GM12878 (cell line): Measurements from ENCODE around the gene TXNDC15. TPM values are rescaled to one million over a fixed set of nuclear protein-coding genes. Genes with fewer than 3 reads are reported as not detected.

Source experiments
- ATAC-seq: fragments of 200-7000 bp; cut with Tn5 transposase; 3 replicates; pipeline ENCODE4 v1.9.1; 2020; ENCODE audit warnings: mild to moderate bottlenecking, moderate library complexity
- BruUV-seq: library from RNA; stranded (reverse); fragments of 400-500 nt; replicated peaks from 2 replicates; lab custom pipeline; 2021; lab: Mats Ljungman, UMichigan
- CTCF ChIA-PET: fragments of 300-600 bp; sonication (Branson Sonifier 250); formaldehyde crosslinking; extraction: SDS; loops from one replicate; lab custom pipeline; 2021; ENCODE audit warnings: inconsistent platforms; lab: Yijun Ruan, JAX
- POLR2A ChIA-PET: fragments of 350-600 bp; formaldehyde crosslinking; extraction: SDS; loops from one replicate; lab custom pipeline; 2021; ENCODE audit warnings: inconsistent platforms; lab: Charles Lee
- RAD21 ChIA-PET: fragments of 300-600 bp; sonication (Branson Sonifier 250); formaldehyde crosslinking; loops from one replicate; lab custom pipeline; 2023; ENCODE audit warnings: antibody characterized with exemption; ENCODE audit not compliant: unreplicated experiment; lab: Charles Lee
- SMC1A ChIA-PET: fragments of 300-600 bp; sonication (Branson Sonifier 250); formaldehyde crosslinking; loops from one replicate; lab custom pipeline; 2023; ENCODE audit not compliant: unreplicated experiment, uncharacterized antibody; lab: Charles Lee
- DNase-seq: peaks from one replicate; pipeline ENCODE4 v3.0.0-alpha.2; 2011; ENCODE audit warnings: low read depth, low spot score
- FAIRE-seq: peaks from 3 replicates; lab custom pipeline; 2011; peaks lifted over from hg19 to GRCh38; lab: Jason Lieb, UNC
- H2AFZ ChIP-seq: 2 replicates; pipeline ENCODE4 v1.6.0; 2011; ENCODE audit warnings: low read depth, low read length, control low read depth; ENCODE audit not compliant: control insufficient read depth
- H3K27ac ChIP-seq: 2 replicates; pipeline ENCODE4 v1.5.1; 2011; ENCODE audit warnings: control low read depth; ENCODE audit not compliant: control insufficient read depth, insufficient read depth
- H3K27me3 ChIP-seq, 2 experiments: replicated peaks in 1 of 2; 2 replicates each; pipeline versions ENCODE4 v1.6.0 to v1.6.1; 2011; ENCODE audit warnings: low read length in 1 of 2; ENCODE audit not compliant: control insufficient read depth in 2 of 2, insufficient read depth in 2 of 2
- H3K36me3 ChIP-seq, 2 experiments: 2 replicates each; pipeline ENCODE4 v1.5.1; 2011; ENCODE audit warnings: low read length in 1 of 2; ENCODE audit not compliant: control insufficient read depth in 2 of 2, insufficient read depth in 2 of 2
- H3K4me1 ChIP-seq: 2 replicates; pipeline ENCODE4 v1.6.1; 2011; ENCODE audit warnings: mild to moderate bottlenecking, low read length, moderate library complexity, mixed read lengths; ENCODE audit not compliant: control insufficient read depth, insufficient read depth
- H3K4me2 ChIP-seq: 2 replicates; pipeline ENCODE4 v1.6.0; 2011; ENCODE audit warnings: control low read depth; ENCODE audit not compliant: control insufficient read depth, insufficient read depth
- H3K4me3 ChIP-seq: fragments of 200-600 bp; sonication (generic); 2 replicates; pipeline ENCODE4 v1.5.1; 2016
- H3K79me2 ChIP-seq: 2 replicates; pipeline ENCODE4 v1.6.0; 2011; ENCODE audit warnings: low read length; ENCODE audit not compliant: control insufficient read depth, insufficient read depth
- H3K9ac ChIP-seq: 2 replicates; pipeline ENCODE4 v1.8.0; 2011; ENCODE audit warnings: low read length, control low read depth, mixed read lengths; ENCODE audit not compliant: control insufficient read depth, insufficient read depth
- H3K9me3 ChIP-seq: replicated peaks from 3 replicates; pipeline ENCODE4 v1.5.1; 2011; ENCODE audit warnings: mild to moderate bottlenecking, low read length; ENCODE audit not compliant: control insufficient read depth, insufficient read depth
- H4K20me1 ChIP-seq: 2 replicates; pipeline ENCODE4 v1.6.0; 2011; ENCODE audit not compliant: control insufficient read depth, insufficient read depth
- BHLHE40 ChIP-seq, 2 experiments: fragments of 450-650 bp in 1 of 2; IDR thresholded peaks; 2 replicates each; pipeline ENCODE4 v1.6.1; 2011 to 2017; ENCODE audit warnings: low read depth in 2 of 2, borderline replicate concordance in 1 of 2, improper control_type of control experiment in 1 of 2, low read length in 1 of 2, mild to moderate bottlenecking in 1 of 2
- EZH2 ChIP-seq: IDR thresholded peaks from 2 replicates; pipeline ENCODE4 v1.6.1; 2012; ENCODE audit warnings: low read depth, mild to moderate bottlenecking, control low read depth, inconsistent platforms, low read length, borderline replicate concordance; ENCODE audit not compliant: control insufficient read depth
- FOXK2 ChIP-seq: fragments of 450-650 bp; IDR thresholded peaks from 2 replicates; pipeline ENCODE4 v1.6.1; 2017; ENCODE audit warnings: mild to moderate bottlenecking, moderate library complexity
- SMAD5 ChIP-seq: IDR thresholded peaks from 2 replicates; pipeline ENCODE4 v1.6.1; 2016; ENCODE audit warnings: antibody characterized with exemption, low read depth
- ZNF217 ChIP-seq: fragments of 450-650 bp; IDR thresholded peaks from 2 replicates; pipeline ENCODE4 v1.6.1; 2017; ENCODE audit warnings: antibody characterized with exemption, mild to moderate bottlenecking
- WGBS: methylation state at CpG from one replicate; pipeline ENCODE4 v1.1.6; 2016; ENCODE audit warnings: low lambda C conversion rate; ENCODE audit not compliant: insufficient replicate concordance, insufficient coverage; ENCODE audit errors: missing lambda C conversion rate; 5-methylcytosine and 5-hydroxymethylcytosine counted together
- in situ Hi-C: fragments of 300-500 bp; cut with MboI; formaldehyde crosslinking; loops from 9 replicates; pipeline ENCODE4 v1.14.3; 2018; ENCODE audit warnings: mixed read lengths
- intact Hi-C: fragments of 100-400 bp; cut with micrococcal nuclease; formaldehyde crosslinking; loops from one replicate; pipeline ENCODE4 v1.14.2; 2022; ENCODE audit not compliant: unreplicated experiment
- polyA plus RNA-seq, 11 experiments: library from polyadenylated mRNA; depleted of rRNA in 4 of 11; unstranded in 6 of 11; stranded (reverse) in 5 of 11; fragments of >200 nt; fragmentation: Nextera tagmentation in 4 of 11; fragmentation: Illumina TruSeq in 1 of 11; extraction: Ambion mirVana in 4 of 11; extraction: Trizol in 1 of 11; gene quantifications; 1 replicate in 1 of 11; 2 replicates in 10 of 11; pipeline versions ENCODE4 v1.2.1 to v1.2.3, GENCODE V29; 2011 to 2016; ENCODE audit warnings: inconsistent platforms in 2 of 11, missing spikeins in 2 of 11, low read depth in 1 of 11
- total RNA-seq, 4 experiments: library from RNA; depleted of rRNA in 3 of 4; stranded (reverse); fragments of >200 nt in 3 of 4; fragmentation: Illumina TruSeq in 1 of 4; extraction: Trizol in 1 of 4; gene quantifications; 2 replicates each; pipeline versions ENCODE4 v1.2.1 to v1.2.3, GENCODE V29; 2013 to 2021
- TF ChIP-seq, protein P1 (sequence below): IDR thresholded peaks from 2 replicates; pipeline ENCODE4 v1.6.1; 2011; ENCODE audit warnings: low read depth, mild to moderate bottlenecking, low read length, moderate library complexity, borderline replicate concordance; ENCODE audit errors: extremely low read depth
- TF ChIP-seq, protein P2 (sequence below): fragments of 450-650 bp; IDR thresholded peaks from 2 replicates; pipeline ENCODE4 v1.6.1; 2017; ENCODE audit warnings: mild to moderate bottlenecking
- TF ChIP-seq, protein P3 (sequence below): fragments of 450-650 bp; IDR thresholded peaks from 2 replicates; pipeline ENCODE4 v1.6.1; 2016; ENCODE audit warnings: mild to moderate bottlenecking
- TF ChIP-seq, protein P4 (sequence below): IDR thresholded peaks from 2 replicates; pipeline ENCODE4 v1.6.1; 2011; ENCODE audit warnings: borderline replicate concordance, low read depth, mild to moderate bottlenecking, moderate library complexity, low read length; ENCODE audit not compliant: insufficient read depth, poor library complexity, severe bottlenecking
- TF ChIP-seq, protein P5 (sequence below): fragments of 450-650 bp; IDR thresholded peaks from 2 replicates; pipeline ENCODE4 v1.6.1; 2017; ENCODE audit warnings: mild to moderate bottlenecking, moderate library complexity

Gene TXNDC15
- total and polyA plus RNA-seq, 10 of the 15 experiments (the other 5 are each of a cell fraction or from before 2014, with no cell fraction given): 8.1 to 60.6 (median 38.1) TPM

DNA sequence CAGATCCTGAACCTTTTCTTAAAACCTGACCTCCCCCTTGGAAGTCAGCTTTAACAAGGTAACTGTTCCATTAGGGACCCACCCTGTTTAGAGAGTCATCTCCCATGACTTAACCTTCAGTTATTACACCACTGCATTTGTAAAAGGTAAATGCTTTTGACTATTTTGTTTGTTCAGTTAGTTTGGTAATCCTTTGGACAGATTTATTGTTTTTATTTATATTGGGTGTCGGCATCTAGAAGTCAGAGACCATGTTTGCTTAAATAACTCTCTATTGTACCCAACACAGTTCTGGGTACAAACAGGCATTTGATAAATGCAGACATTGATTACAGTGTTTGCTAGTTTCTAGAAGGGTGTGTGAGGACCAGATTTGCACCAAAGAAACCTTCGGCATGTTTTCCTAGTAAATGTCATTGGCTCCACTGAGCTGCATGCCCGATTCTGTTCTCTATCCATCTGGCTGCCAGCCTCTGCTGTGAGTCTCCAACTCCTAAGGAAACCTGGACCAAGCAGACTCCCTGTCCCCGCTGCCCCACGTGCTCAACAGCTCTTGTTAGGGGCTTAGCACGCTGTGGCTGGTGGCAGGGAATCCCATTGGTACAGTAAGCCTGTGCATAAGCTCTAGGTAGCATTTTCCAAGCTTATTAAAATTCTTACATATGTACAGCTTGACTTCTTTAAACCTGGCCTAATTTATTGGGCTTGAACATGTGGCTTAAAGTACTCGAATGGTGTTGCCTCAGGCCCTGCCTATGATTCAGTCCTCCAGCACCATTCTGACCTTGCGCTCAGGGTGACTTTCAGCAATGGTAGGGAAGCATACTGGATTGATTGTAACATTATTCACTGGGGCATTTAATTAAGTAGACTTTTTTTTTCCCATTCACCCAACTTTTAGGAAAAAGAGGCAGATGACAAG is 37.4 kb downstream of the TXNDC15 start (continued):
- TF ChIP-seq, protein P1, sequence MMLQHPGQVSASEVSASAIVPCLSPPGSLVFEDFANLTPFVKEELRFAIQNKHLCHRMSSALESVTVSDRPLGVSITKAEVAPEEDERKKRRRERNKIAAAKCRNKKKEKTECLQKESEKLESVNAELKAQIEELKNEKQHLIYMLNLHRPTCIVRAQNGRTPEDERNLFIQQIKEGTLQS: no peak
- no peak for TF ChIP-seq BHLHE40 (IDR thresholded peaks at IDR 0.05; ENCODE audit: borderline replicate concordance in 1 of 2, low read depth in 2 of 2, low read length in 1 of 2)
- TF ChIP-seq, protein P2, sequence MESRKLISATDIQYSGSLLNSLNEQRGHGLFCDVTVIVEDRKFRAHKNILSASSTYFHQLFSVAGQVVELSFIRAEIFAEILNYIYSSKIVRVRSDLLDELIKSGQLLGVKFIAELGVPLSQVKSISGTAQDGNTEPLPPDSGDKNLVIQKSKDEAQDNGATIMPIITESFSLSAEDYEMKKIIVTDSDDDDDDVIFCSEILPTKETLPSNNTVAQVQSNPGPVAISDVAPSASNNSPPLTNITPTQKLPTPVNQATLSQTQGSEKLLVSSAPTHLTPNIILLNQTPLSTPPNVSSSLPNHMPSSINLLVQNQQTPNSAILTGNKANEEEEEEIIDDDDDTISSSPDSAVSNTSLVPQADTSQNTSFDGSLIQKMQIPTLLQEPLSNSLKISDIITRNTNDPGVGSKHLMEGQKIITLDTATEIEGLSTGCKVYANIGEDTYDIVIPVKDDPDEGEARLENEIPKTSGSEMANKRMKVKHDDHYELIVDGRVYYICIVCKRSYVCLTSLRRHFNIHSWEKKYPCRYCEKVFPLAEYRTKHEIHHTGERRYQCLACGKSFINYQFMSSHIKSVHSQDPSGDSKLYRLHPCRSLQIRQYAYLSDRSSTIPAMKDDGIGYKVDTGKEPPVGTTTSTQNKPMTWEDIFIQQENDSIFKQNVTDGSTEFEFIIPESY: no peak
- TF ChIP-seq FOXK2: no peak
- TF ChIP-seq, protein P3, sequence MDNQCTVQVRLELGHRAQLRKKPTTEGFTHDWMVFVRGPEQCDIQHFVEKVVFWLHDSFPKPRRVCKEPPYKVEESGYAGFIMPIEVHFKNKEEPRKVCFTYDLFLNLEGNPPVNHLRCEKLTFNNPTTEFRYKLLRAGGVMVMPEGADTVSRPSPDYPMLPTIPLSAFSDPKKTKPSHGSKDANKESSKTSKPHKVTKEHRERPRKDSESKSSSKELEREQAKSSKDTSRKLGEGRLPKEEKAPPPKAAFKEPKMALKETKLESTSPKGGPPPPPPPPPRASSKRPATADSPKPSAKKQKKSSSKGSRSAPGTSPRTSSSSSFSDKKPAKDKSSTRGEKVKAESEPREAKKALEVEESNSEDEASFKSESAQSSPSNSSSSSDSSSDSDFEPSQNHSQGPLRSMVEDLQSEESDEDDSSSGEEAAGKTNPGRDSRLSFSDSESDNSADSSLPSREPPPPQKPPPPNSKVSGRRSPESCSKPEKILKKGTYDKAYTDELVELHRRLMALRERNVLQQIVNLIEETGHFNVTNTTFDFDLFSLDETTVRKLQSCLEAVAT: no peak

DNA sequence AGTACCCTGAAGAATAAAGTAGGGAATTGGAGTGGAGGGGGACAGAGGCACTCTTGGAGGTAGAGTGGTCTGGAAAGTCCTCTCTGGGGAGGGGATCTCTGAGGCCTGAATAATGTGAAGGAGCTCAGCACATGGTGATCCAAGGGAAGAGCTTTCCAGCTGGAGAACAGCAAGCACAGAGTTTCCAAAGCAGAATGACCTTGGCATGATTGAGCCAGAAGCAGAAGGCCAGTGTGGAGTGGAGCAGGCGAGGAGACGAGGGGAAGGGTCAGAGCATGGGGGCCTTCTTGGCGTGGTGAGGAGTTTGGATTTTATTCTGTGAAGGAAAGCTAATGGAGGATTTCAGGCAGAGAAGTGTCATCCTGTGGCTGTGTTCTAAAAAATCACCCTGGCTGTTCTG is 39.1 kb downstream of the TXNDC15 start:
- ATAC-seq: no peak
- POLR2A ChIA-PET: no interaction called here
- intact Hi-C loops (no loop called here), in situ Hi-C loops (no loop called here)
- H3K9ac ChIP-seq: no peak overlapping the region
- no peak for DNase-seq
- RAD21 ChIA-PET: interaction anchor here (1.0 kb wide), 1 partner anchor 275 kb away, joined by 3 read pairs; no protein-coding TSS in a partner anchor
- H3K27me3 ChIP-seq: no peaks in the 10 kb centered on the region
- H3K27ac ChIP-seq: no peak overlapping the region
- no peaks in the 10 kb centered on the region for H3K79me2 ChIP-seq
- BruUV-seq: no TSS peak
- H3K4me1 ChIP-seq: no peaks in the 10 kb centered on the region
- no peak for FAIRE-seq
- 70% methylated on average over 3 of the region's 3 CpGs for WGBS
- H3K4me3 ChIP-seq: no peak overlapping the region
- CTCF ChIA-PET: no interaction called here
- no peaks in the 10 kb centered on the region for H3K9me3 ChIP-seq
- H3K36me3 ChIP-seq: peaks cover 0 to 15% of the 10 kb centered on the region in 2 experiments; a peak in 2 of 4 replicates
- SMC1A ChIA-PET: interaction anchor here (0.6 to 0.8 kb wide), 3 partner anchors 15 to 282 kb away, joined by 3 read pairs; no protein-coding TSS in a partner anchor
- H2AFZ ChIP-seq: no peak overlapping the region
- no peak overlapping the region for H3K4me2 ChIP-seq
- no peaks in the 10 kb centered on the region for H4K20me1 ChIP-seq
- TF ChIP-seq EZH2 (no peak), SMAD5 (no peak), ZNF217 (no peak)
- TF ChIP-seq, protein P4, sequence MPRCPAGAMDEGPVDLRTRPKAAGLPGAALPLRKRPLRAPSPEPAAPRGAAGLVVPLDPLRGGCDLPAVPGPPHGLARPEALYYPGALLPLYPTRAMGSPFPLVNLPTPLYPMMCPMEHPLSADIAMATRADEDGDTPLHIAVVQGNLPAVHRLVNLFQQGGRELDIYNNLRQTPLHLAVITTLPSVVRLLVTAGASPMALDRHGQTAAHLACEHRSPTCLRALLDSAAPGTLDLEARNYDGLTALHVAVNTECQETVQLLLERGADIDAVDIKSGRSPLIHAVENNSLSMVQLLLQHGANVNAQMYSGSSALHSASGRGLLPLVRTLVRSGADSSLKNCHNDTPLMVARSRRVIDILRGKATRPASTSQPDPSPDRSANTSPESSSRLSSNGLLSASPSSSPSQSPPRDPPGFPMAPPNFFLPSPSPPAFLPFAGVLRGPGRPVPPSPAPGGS: no peak
- TF ChIP-seq, protein P5, sequence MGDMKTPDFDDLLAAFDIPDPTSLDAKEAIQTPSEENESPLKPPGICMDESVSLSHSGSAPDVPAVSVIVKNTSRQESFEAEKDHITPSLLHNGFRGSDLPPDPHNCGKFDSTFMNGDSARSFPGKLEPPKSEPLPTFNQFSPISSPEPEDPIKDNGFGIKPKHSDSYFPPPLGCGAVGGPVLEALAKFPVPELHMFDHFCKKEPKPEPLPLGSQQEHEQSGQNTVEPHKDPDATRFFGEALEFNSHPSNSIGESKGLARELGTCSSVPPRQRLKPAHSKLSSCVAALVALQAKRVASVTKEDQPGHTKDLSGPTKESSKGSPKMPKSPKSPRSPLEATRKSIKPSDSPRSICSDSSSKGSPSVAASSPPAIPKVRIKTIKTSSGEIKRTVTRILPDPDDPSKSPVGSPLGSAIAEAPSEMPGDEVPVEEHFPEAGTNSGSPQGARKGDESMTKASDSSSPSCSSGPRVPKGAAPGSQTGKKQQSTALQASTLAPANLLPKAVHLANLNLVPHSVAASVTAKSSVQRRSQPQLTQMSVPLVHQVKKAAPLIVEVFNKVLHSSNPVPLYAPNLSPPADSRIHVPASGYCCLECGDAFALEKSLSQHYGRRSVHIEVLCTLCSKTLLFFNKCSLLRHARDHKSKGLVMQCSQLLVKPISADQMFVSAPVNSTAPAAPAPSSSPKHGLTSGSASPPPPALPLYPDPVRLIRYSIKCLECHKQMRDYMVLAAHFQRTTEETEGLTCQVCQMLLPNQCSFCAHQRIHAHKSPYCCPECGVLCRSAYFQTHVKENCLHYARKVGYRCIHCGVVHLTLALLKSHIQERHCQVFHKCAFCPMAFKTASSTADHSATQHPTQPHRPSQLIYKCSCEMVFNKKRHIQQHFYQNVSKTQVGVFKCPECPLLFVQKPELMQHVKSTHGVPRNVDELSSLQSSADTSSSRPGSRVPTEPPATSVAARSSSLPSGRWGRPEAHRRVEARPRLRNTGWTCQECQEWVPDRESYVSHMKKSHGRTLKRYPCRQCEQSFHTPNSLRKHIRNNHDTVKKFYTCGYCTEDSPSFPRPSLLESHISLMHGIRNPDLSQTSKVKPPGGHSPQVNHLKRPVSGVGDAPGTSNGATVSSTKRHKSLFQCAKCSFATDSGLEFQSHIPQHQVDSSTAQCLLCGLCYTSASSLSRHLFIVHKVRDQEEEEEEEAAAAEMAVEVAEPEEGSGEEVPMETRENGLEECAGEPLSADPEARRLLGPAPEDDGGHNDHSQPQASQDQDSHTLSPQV: no peak
